Bronchial epithelial cell (primary cell): Measurements from ENCODE around the gene ATXN10. TPM values are rescaled to one million over a fixed set of nuclear protein-coding genes. Genes with fewer than 3 reads are reported as not detected.
A peak's percentile ranks its signal among the peaks of the same experiment; 100 is the strongest.

Experiments used
- DNase-seq: peaks from one replicate; pipeline ENCODE4 v3.0.0-alpha.2; 2010; ENCODE audit warnings: low read depth
- FAIRE-seq: peaks from 2 replicates; lab custom pipeline; 2011; peaks lifted over from hg19 to GRCh38; lab: Jason Lieb, UNC
- H3K27me3 ChIP-seq: 2 replicates; pipeline ENCODE4 v1.5.1; 2011; ENCODE audit warnings: low read length; ENCODE audit not compliant: control insufficient read depth, insufficient read depth
- H3K36me3 ChIP-seq: 2 replicates; pipeline ENCODE4 v1.5.1; 2011; ENCODE audit warnings: low read length; ENCODE audit not compliant: control insufficient read depth, insufficient read depth
- H3K4me3 ChIP-seq: 2 replicates; pipeline ENCODE4 v1.5.1; 2011; ENCODE audit warnings: mild to moderate bottlenecking, low read depth, low read length, control low read depth
- total RNA-seq: library from RNA; depleted of rRNA; stranded (reverse); fragments of >200 nt; gene quantifications from 2 replicates; pipeline ENCODE4 v1.2.1, GENCODE V29; 2014
- TF ChIP-seq, protein P1 (sequence below): IDR thresholded peaks from 2 replicates; pipeline ENCODE4 v1.5.1; 2011; ENCODE audit warnings: mild to moderate bottlenecking, moderate library complexity, low read length, control low read depth, inconsistent platforms; ENCODE audit not compliant: insufficient read depth, severe bottlenecking

ATXN10 gene
- total RNA-seq, 1 donor from 2014 or later: 81.9 TPM

DNA sequence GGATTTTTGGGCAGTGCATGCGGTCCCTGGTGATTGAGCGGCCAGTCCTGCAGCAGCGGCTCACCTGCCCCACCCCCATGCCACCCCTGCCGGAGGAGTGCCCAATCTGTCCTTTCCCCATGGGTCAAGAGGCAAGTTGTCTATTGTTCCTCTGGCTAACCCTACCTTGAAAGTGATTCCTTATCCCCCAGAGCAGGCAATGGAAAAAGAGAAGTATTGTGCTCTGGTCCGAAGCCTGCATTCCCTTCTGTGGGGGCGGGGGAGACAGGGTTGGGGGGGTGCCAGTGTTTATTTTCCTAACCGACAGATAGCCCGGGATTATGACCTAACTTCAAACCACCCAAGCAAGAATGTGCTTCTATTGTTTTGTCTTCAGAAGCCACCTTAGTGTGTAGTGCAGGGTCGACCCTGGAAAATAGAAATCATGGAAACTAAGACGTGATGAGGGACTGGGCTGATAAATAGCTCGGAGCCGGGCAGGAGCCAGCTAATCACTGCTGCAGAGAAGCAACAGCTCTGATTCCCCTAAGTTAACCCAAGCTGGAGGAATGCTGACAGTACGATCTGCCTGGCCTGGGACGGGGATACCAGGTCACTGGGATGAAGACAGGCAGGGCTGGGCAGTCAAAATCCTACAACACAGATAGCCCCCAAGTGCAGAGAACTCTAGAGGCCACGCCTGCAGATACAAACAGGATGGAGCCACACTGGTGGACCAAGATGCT is 38.7 kb upstream of the ATXN10 start:
- H3K36me3 ChIP-seq: no peaks in the 10 kb centered on the region
- H3K4me3 ChIP-seq: no peak overlapping the region
- DNase-seq (no peak), FAIRE-seq (no peak)
- TF ChIP-seq, protein P1, sequence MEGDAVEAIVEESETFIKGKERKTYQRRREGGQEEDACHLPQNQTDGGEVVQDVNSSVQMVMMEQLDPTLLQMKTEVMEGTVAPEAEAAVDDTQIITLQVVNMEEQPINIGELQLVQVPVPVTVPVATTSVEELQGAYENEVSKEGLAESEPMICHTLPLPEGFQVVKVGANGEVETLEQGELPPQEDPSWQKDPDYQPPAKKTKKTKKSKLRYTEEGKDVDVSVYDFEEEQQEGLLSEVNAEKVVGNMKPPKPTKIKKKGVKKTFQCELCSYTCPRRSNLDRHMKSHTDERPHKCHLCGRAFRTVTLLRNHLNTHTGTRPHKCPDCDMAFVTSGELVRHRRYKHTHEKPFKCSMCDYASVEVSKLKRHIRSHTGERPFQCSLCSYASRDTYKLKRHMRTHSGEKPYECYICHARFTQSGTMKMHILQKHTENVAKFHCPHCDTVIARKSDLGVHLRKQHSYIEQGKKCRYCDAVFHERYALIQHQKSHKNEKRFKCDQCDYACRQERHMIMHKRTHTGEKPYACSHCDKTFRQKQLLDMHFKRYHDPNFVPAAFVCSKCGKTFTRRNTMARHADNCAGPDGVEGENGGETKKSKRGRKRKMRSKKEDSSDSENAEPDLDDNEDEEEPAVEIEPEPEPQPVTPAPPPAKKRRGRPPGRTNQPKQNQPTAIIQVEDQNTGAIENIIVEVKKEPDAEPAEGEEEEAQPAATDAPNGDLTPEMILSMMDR: no peak
- peaks cover 3% of the 10 kb centered on the region for H3K27me3 ChIP-seq

DNA sequence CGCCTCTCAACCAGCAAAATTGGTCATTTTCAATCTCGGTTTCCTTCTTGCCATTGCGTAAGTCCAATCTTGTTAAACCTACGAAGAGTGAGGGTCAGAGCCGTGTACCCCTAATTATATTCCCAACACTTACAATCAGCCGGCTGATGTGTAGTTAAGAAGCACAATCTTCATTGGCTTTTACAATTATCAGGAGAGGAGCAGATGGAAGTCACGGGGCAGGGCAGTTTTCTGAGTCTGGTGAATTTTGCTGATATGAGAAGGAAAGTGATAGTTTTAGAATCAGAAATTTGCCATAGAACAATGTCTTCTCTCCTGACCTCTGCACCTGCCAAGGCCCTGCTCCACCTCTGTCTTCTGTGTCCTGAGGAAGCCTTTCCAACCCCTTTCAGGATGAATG is 35.0 kb upstream of the ATXN10 start:
- TF ChIP-seq, protein P1: no peak
- H3K36me3 ChIP-seq: no peaks in the 10 kb centered on the region
- no peak overlapping the region for H3K4me3 ChIP-seq
- no peak for FAIRE-seq
- DNase-seq: no peak
- peaks cover 3% of the 10 kb centered on the region for H3K27me3 ChIP-seq

DNA sequence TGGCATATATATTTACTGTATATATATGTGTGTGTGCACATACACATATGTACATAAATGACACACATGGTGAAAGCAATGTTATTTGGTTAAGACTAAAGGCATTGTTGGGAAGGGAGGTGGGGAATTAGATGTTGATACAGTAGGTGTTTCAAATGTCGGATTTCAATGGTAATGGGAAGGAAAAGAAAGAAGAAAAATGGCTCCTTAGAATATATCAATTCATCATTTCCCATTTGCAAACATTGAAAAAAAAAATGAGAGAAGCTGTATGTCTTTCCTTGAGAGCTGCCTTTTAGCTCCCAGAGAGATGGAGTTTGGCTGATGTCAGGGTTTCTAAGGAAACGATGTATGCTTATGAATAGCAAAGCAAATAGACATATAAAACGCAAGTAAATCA is 33.4 kb upstream of the ATXN10 start:
- H3K4me3 ChIP-seq: no peak overlapping the region
- no peaks in the 10 kb centered on the region for H3K27me3 ChIP-seq
- FAIRE-seq: no peak
- TF ChIP-seq, protein P1: no peak
- no peak for DNase-seq
- H3K36me3 ChIP-seq: no peaks in the 10 kb centered on the region

DNA sequence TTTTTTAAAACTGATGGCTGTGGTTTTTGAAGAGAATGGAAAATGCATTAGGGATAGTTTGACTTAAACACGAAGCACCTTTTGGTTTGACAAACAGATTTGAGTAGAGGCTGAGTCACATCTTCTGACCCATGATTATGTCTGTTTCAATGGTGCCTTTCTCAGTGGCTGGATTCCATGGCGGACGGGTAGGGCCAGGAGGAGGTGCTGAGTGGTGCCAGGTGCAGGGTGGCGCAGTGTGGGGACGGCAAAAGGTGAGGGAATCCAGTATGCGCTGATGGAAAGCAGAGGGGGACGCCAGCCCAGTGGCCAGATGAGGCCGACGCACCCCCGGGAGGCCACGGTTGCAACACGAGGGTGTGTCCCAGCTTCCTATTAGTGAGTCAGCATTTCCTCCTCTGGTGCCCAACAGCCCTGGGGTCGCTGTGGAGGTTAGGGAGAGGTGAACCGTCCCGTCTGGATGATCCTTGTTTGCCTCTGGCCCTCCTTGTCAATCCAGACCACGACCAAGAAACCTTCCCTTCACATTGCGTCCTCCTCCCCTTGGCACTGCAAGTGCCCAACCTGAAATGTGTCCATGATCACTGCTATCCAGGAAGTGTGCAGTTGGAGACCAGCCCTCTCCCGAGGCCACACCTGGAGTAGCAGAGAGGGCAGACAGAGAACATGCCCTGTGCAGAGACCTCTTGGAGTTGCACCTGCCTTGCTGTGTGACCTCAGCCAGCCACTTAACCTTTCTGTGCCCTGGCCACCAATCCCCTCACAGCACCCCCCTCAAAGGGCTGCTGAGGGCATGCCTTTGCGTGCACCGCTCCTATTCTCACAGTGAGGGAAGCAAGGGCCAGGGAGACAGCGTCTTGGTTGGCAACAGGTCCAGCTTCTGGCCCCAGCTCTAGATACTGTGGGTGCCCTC is 32.5 kb upstream of the ATXN10 start:
- DNase-seq: peak; percentile 83
- H3K27me3 ChIP-seq: no peaks in the 10 kb centered on the region

DNA sequence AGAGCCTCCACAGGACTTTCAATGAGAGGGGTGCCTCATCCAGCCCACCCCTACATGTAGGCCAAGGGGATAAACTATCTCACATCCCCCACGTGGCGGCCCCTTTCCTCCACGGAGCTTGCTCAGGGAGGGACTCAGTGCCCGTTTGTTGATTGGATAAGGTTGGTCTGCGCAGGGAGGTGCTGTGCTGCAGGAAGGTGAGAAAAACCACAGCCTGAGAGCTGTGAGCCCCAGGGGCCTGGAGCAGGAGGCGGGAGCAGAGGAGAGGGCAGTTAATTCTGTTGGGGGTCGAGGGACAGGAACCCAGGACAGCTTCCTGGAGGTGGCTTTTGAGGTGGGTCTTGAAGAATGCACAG is 31.9 kb upstream of the ATXN10 start:
- DNase-seq: no peak
- TF ChIP-seq, protein P1: no peak
- FAIRE-seq: no peak

More for the DNA sequence above, 32.5 kb upstream of the ATXN10 start:
- Histone ChIP-seq H3K36me3 (no peaks in the 10 kb centered on the region), H3K4me3 (peak overlapping the region; percentile 7)
- TF ChIP-seq, protein P1: peak; percentile 11
- FAIRE-seq: peak; percentile 96

More for the DNA sequence above, 31.9 kb upstream of the ATXN10 start:
- Histone ChIP-seq H3K27me3 (no peaks in the 10 kb centered on the region), H3K36me3 (no peaks in the 10 kb centered on the region), H3K4me3 (no peak overlapping the region)
